ENCODE measurements around the gene SMPX.

GRCh38 chrX:21770631-21771321, 12.9 kb upstream of the SMPX start:
- TF ChIP-seq RCOR1 (IDR thresholded peaks at IDR 0.05; ENCODE audit: low read depth, low read length) = no peak
- no peak for TF ChIP-seq MAZ (IDR thresholded peaks at IDR 0.05; ENCODE audit: borderline replicate concordance, low read depth, low read length)
- TF ChIP-seq SMC3 (IDR thresholded peaks at IDR 0.05) = no peak
- TF ChIP-seq KDM1A (IDR thresholded peaks at IDR 0.05; ENCODE audit: low read depth) = no peak
- TF ChIP-seq CTCF (IDR thresholded peaks at IDR 0.05) = no peak
- no peak for TF ChIP-seq RFX5 (IDR thresholded peaks at IDR 0.05)
- no peak for TF ChIP-seq MAX (IDR thresholded peaks at IDR 0.05)
- no peak for TF ChIP-seq SREBF2 (IDR thresholded peaks at IDR 0.05)
- TF ChIP-seq MYC (IDR thresholded peaks at IDR 0.05; ENCODE audit: borderline replicate concordance, low read length) = no peak
- TF ChIP-seq RAD21 (conservative IDR thresholded peaks at IDR 0.05 in 1 of 2, IDR thresholded peaks at IDR 0.05 in 1 of 2) = no peak
- TF ChIP-seq POLR2A (IDR thresholded peaks at IDR 0.05; ENCODE audit: low read length) = no peak

Measured in A549 (cell line).